CD4-positive, alpha-beta T cell treated with Interleukin-12 subunit alpha and Interleukin-12 subunit beta, for 1 hour (primary cell): ENCODE data around the gene CCM2.

Experiments used
- DNase-seq: peaks from one replicate; pipeline ENCODE4 v3.0.0-alpha.2; 2020

Gene CCM2

GRCh38 chr7:44969701-44970522 is 30.1 kb upstream of the CCM2 start:
- no peak for DNase-seq

GRCh38 chr7:44970523-44971051 is 29.4 kb upstream of the CCM2 start:
- no peak for DNase-seq

- DNase-seq, result no peak
Measured at GRCh38 chr7:44971188-44971901, 28.7 kb upstream of the CCM2 start.

GRCh38 chr7:44971902-44972441 is 28.0 kb upstream of the CCM2 start:
- DNase-seq, result no peak

GRCh38 chr7:44972562-44972961 is 27.4 kb upstream of the CCM2 start:
- no peak for DNase-seq

- peak; percentile 68 for DNase-seq
Measured at GRCh38 chr7:44973610-44974401, 26.2 kb upstream of the CCM2 start.

- no peak for DNase-seq
Measured at GRCh38 chr7:44974549-44974948, 25.5 kb upstream of the CCM2 start.

DNA sequence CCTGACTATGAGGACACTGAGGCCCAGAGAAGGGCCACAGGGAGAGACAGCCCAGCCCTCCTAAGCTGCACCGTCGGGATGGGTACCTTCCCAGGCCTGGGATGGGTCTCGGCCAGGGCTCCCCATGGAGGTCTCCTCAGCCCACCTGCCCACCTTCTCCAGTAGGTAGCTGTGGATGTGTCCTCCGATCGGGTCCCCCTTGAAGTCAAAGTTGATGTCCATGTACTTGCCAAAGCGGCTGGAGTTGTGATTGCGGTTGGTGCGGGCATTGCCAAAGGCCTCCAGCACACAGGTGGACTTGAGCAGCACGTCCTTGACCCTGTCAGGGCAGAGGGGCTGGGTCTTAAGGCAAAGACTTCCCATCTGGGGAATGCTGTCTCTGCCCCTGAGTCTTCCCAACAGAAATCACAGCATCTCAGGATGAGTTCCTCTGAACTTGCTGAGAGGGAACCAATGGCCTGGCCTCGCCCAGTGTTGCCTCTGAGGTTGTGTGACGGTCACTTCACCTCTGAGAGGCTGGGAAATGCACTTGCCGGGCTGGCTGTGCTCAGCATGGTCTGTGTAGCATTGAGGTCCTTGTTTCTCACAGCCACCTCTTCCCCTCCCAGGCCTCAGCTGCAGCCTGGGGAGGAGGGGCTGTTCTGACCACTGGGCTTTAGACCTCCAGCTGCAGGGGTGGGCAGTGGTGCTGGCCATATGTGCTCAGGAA is 24.5 kb upstream of the CCM2 start:
- no peak for DNase-seq

DNA sequence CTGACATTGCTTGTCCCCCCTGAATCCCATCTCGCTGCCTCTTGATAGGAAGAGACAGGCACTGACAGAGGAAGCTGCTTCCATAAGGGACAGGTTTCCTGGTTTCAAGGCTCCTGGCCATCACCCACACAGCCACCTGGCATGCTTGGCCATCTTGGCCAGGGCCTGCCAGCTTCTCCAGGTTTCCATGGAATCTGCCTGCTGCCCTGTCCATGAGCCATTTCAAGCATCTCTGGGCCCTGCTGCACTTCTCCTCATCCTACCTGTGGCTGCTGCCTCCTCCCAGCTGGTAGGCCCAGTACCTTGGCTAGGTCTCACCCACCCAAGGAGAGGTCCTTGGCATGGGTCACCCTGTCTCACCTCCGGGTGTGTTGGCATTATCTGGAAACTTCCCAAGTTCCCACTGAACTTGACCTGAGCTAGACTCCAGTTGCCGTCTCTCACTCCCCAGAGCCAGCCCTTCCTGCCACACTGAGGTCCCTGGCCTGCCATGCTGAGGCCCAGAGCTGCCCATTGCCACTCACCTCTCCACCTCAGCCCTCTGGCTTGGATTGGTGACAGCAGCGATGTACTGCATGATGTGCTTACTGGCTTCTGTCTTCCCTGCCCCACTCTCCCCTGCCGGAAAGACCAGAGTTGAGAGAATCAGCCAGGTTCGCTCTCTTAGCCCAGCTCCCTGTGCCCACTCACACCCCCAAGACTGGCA is 23.8 kb upstream of the CCM2 start:
- no peak for DNase-seq

DNA sequence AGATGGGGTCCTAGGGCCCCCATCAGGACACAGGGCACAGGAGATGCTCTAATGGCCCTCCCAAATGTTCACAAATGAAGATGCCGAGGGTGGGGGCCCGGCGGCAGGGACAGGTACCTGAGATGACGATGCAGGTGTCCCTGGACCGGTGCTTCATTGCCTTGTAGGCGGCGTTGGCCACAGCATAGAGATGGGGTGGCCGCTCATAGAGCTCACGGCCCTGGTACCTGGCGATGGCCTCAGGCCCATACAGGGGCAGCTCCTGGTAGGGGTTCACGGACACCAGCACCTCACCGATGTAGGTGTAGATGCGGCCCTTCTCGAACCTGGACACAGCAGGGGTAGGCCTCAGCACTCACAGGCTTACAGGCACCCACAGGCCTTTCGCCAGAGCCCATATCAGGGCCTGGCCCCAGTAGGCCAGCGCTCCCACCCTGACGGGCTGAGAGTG is 23.2 kb upstream of the CCM2 start:
- DNase-seq, result no peak

DNA sequence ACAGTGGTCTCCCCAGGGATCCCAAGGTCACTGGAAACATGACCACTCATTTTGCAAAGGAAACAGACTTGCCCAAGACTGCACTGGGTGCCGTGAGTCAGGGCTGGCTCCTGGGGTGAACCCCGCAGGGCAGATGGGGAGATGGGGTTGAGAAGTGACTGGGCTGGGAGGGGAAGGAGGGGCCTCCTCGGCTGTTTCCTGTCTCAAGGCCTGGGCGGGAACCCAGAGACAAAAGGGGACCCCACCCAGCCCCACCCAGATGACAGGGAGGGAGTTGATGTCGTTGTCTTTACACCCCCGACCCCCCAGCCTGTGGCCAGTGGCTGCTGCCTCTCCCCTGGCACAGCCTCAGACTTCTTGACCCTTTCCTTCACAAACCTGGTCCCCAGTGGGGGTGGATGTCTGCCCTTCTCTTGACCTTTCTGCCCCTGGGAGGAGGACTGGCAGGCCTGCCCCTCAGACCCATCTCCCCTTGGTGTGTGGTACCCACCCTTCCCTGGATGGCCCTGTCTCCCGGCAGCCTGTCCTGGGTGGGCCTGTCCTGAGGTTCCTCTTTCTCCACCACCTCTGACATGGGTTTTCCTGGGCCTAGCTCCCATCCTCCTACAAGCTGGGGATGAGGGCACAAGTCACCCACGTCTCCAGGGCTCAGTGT is 22.6 kb upstream of the CCM2 start:
- DNase-seq, result peak; percentile 81

GRCh38 chr7:44977959-44978335 is 22.1 kb upstream of the CCM2 start:
- no peak for DNase-seq

DNA sequence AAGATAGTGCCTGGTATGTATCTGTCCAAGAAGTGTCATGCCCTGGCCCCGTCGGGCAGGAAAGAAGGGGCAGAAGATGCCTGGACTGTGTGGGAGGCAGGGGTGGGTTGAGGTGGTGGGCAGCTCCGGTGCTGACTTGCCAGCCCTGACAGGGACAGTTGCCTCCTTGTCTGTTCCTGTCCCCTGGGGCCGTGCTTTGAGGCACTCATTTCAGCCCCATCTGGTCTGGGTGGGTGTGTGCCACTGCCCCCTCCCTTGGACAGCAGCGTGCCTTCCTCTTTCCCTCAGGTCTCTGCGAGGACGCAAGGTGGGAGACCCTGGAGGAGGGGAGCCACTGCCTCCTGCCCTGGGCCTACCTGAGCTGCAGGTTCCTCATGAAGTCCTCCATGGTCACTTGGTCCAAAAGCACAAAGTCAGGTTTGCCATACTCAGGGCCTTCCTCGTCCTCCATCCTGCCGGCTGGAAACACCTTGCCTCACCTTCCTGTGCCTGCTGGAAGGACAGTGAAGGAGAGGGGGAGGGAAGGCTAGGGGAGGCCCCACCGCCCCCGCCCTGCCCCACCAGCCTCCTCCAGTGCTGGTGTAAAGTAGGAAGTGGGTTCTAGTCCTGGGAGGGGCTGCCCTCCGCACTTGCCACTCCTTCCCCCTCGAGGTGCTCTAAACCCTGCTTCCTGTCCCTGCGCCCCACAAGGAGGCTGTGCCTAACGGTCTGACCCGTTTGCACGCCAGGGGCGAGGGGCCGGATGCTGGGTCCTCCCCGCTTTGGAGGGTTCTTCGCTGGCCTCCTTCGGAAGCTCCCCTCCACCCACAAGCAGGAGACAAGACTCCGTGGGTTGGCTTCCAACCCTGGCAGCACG is 21.3 kb upstream of the CCM2 start, which contains the start of gene MYO1G:
Gene MYO1G (minus strand): TSS at position 505 of the 856 bp plus-strand sequence. CDS start 54 bp downstream, at position 451.
- peak; percentile 90 for DNase-seq

DNA sequence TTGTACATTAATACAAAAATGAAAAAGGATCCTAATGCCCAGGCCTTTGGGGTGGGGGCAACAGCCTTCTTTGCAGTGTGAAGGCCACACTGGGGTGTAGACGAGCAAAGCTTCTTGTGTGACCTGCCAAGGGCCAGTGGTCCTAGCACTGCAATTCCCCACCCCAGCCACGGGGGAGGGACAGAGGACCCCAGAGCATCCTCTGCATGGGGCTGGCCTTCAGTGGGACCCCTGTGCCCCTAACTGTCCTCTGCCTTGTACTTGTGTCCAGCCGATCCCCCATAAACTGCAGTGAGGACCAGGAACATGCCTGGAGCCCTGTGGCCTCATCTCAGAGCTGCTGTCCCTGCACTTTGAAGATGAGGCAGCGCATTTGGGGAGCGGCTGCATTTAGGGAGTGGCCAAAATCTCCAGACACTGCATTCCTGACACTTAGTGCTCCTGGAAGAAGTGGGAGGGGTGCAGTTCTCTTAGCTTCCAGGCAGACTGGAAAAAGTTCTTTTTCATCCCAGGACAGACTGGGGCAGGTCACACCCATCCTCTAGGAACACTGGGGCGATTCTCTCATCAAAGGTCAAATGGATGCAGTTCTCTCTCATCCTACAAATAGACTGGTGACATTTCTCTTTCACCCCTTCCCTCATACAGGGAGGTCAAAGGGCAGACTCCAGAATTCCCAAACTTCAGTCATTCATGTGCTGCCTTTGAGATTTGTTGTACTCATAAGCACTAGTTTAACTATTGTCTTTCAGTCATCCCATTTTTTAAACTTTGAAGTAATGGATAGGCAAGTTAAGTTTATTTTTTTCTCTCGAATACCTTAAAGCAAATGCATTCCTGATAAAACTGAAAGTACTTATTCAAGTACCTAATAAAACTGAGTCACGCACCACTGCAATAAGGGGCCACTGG is 20.3 kb upstream of the CCM2 start:
- DNase-seq, result no peak

GRCh38 chr7:44980393-44981034 is 19.5 kb upstream of the CCM2 start:
- peak; percentile 83 for DNase-seq

DNA sequence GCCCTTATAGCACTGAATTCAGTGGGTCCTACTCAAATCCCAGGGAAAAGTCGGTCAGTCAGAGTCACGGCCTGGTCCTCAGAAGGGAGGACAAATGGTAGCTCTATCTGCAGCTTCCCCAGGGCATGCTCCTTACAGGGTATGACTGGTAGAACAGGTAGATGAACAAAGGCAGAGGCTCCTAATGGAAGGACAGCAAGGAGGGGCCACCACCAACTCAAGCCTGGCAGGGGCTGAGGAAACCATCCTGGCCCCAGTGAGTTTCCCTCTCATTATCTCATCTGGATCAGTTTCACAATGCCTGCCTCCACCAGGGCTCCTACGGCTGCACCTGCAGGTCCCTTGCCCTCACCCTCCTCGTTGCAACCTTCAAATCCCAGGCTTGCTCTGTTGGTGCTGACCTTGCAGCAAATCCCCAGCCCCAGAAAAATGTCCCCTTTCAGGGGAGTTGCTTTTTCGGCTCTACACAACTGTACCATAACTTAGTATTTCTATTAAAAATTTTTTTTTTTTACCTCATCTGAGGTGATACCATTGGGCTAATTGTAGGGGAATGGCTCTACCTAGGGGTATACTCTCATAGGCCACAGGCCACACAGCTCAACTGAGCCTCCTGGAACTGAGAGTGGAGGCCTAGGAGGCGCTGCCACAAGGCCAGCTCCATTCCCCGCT is 18.8 kb upstream of the CCM2 start:
- peak; percentile 28 for DNase-seq

DNA sequence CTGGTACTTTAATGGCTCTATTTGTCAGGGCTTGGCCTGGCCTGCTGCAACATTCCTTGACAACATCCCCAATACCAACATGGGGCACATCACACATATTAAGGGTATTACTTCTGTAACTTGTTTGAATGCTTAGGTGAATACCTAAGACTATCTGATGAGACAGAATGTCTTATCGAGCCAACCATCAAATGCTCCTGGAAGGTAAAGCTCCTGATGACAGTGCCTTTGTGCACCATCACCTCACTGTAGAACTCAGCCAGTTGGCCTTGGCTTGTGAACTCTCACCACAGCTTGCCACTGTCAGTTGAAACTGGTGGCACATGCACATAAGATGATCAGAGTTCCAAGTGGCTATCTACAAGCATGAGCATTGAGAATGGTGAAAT is 17.5 kb upstream of the CCM2 start:
- no peak for DNase-seq

GRCh38 chr7:44982970-44983369 is 17.0 kb upstream of the CCM2 start:
- DNase-seq, result no peak
